GM18909 (cell line): Measurements from ENCODE around the gene VRK2.
"Not testable (repeated sequence)": the region's sequence is repeated elsewhere in the genome, so short reads cannot be mapped to it uniquely, and the experiment has no call there.

Experiments used
- ATAC-seq: cut with Tn5 transposase; IDR thresholded peaks from one replicate; pipeline ENCODE4 v1.9.1; 2021; ENCODE audit warnings: mild to moderate bottlenecking; ENCODE audit not compliant: unreplicated experiment, poor library complexity

Gene VRK2

DNA sequence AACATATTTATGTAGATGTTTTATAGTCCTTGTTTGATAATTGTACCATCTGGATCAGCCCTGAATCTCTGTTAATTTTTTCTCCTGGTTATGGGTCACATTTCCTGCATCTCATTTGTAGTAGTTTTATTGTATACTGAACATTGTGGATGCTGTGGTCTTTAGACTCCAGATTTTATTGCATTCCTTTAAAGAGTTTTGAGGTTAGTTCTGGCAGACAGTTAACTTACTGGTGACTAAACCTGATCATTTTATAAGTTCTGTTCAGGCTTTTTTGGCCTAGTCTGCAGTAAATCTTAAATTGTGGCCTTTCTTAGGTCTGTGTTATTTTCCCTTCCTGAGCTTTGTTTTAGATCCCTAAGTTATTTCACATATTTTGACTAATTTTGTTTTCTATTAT lies 110.2 kb downstream of the VRK2 start:
- ATAC-seq = no peak

DNA sequence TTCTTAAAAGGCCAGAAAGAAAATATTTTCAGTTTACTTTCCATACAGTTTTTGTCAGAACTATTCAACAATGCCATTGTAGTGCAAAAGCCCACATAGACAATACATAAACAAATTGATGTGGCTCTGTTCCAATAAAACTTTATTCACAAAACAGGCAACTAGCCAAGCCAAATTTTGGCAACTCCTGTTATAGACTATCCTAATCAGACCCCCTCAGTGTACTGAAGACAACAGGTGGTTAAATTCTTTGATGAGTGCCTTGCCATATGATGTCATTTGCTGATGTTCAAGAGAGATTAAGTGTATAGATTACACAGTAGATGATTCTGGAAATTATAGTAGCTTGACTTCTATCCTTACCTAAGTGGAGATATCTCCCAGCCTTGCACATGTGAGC lies 111.1 kb downstream of the VRK2 start:
- ATAC-seq = no peak

DNA sequence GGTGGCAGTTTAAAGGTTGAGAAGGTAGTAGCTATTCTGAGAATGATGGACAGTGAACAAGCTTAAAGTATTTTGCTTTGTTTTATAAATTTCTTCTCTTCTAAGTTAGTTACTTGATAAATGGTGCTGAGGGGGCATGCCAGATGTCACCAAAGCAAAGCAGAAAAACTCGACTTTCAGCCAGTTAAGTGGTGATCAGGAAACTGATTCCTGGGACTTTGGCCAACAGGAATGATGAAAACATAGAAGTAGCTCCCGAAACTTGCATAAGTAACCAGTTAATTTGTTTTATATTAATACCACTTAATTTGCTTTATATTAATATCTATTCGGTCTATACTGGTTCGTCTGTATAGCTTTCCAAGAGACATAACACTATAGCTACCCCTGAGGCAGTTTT lies 111.9 kb downstream of the VRK2 start:
- no peak for ATAC-seq

DNA sequence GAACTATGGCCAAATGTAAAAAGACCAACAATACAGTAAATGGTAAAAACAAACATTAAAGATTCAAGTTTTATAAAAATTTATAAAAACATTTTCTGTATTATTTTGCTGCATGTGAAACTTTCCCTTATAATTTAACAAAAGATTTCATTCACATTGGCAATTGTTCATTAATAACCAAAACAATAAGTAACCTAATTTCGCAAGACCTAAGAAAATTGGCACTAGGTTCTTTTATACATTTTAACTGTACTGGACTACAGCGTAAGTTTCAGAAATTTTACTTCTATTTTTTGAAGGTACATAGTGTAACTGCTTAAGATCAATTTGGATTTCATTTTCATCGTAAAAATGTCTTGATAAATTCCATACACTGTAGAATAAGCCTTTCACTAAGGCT lies 117.3 kb downstream of the VRK2 start:
- no peak for ATAC-seq

DNA sequence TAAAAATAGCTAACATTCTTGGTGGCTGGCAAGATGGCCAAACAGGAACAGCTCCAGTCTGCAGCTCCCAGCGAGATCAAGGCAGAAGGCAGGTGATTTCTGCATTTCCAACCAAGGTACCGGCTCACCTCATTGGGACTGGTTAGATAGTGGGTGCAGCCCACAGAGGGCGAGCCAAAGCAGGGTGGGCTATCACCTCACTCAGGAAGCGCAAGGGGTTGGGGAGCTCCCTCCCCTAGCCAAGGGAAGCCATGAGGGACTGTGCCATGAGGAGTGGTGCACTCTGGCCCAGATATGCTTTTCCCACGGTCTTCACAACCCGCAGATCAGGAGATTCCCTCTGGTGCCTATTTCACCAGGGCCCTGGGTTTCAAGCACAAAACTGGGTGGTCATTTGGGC lies 121.5 kb downstream of the VRK2 start:
- not testable (repeated sequence) for ATAC-seq

DNA sequence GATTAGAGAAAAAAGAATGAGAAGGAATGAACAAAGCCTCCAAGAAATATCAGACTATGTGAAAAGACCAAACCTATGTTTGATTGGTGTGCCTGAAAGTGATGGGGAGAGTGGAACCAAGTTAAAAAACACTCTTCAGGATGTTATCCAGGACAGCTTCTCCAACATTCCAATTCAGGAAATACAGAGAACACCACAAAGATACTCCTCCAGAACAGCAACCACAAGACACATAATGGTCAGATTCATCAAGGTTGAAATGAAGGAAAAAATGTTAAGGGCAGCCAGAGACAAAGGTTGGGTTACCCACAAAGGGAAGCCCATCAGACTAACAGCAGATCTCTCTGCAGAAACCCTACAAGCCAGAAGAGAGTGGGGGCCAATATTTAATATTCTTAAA lies 123.2 kb downstream of the VRK2 start:
- ATAC-seq = not testable (repeated sequence)

DNA sequence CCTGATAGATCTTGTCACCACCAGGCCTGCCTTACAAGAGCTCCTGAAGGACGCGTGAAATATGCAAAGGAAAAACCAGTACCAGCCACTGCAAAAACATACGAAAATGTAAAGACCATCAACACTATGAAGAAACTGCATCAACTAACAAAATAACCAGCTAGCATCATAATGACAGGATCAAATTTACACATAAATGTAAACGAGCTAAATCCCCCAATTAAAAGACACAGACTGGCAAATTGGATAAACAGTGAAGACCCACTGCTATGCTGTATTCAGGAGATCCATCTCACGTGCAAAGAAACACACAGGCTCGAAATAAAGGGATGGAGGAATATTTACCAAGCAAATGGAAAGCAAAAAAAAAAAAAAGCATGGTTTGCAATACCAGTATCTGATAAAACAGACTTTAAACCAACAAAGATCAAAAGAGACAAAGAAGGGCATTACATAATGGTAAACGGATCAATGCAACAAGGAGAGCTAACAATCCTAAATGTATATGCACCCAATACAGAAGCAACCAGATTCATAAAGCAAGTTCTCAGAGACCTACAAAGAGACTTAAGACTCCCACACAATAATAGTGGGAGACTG lies 123.8 kb downstream of the VRK2 start:
- not testable (repeated sequence) for ATAC-seq

DNA sequence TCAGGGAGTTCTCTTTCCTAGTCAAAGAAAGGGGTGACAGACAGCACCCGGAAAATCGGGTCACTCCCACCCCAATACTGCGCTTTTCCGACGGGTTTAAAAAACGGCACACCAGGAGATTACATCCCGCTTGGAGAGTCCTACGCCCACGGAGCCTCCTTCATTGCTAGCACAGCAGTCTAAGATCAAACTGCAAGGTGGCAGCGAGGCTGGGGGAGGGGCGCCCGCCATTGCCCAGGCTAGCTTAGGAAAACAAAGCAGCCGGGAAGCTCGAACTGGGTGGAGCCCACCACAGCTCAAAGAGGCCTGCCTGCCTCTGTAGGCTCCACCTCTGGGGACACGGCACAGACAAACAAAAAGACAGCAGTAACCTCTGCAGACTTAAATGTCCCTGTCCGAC lies 125.2 kb downstream of the VRK2 start:
- not testable (repeated sequence) for ATAC-seq

DNA sequence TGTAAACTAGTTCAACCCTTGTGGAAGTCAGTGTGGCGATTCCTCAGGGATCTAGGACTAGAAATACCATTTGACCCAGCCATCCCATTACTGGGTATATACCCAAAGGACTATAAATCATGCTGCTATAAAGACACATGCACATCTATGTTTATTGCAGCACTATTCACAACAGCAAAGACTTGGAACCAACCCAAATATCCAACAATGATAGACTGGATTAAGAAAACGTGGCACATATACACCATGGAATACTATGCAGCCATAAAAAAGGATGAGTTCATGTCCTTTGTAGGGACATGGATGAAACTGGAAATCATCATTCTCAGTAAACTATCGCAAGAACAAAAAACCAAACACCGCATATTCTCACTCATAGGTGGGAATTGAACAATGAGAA lies 130.6 kb downstream of the VRK2 start:
- ATAC-seq = not testable (repeated sequence)

DNA sequence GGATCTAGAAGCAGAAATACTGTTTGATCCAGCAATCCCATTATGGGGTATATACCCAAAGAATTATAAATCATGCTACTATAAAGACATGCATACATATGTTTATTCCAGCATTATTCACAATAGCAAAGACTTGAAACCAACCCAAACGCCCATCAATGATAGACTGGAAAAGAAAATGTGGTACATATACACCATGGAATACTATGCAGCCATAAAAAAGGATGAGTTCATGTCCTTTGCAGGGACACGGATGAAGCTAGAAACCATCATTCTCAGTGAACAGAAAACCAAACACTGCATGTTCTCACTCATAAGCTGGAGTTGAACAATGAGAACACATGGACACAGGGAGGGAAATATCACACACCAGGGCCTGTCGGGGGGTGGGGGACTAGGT lies 133.6 kb downstream of the VRK2 start:
- ATAC-seq = not testable (repeated sequence)

DNA sequence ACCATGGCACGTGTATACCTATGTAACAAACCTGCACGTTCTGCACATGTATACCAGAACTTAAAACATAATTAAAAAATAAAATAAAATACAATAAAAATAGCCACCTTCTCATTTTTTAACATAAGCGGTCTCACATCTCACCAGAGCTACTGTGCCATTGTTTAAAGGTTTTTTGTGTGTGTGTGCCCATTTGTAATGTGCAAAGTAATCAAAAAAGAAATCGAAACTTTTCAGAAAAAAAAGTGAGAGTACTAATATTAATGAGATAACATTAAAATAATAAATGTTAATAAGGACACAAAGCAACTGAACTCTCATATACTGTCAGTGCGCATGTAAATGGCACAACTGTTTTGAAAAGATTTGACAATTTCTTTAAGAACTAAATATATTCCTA lies 134.0 kb downstream of the VRK2 start:
- no peak for ATAC-seq

DNA sequence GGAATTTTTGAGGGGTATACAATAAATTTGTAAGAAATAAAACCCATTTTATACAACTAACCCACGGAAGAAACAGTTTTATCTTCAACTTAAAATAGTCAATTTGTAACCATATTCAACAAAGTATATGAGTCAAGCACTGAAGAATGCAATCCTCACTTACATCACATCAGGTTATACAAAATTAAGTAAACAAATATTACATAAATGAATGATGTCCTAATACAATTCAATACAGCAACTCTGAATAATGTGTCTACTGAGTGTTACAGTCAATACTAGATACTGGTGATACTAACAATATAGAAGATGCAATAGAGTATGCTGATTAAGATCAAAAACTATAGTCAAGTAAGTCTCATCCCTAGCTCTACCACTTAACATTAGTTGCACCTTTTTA lies 135.9 kb downstream of the VRK2 start:
- ATAC-seq = no peak

DNA sequence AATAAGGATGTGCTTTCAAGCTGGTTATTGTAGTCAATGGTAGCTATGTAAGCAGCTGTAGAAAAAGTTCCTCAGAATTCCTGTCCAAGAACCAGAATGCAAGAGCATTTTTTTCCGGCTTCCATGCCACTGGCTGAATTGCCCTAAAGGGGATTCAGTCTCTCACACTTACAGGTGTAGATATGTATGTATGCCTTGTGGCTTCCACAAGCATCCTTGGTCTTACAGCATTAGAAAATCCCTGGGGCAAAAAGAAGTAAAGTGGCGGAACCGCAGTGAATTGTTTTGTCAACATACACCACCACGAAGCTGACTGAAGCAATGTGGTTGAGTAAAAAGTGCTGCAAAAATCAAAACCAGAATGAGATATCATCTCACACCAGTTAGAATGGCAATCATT lies 139.9 kb downstream of the VRK2 start:
- no peak for ATAC-seq

DNA sequence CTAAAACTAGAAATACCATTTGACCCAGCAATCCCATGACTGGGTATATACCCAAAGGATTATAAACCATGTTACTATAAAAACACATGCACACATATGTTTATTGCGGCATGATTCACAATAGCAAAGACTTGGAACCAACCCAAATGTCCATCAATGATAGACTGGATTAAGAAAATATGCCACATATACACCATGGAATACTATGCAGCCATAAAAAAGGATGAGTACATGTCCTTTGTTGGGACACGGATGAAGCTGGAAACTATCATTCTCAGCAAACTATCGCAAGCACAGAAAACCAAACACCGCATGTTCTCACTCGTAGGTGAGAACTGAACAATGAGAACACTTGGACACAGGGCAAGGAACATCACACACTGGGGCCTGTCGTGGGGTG lies 140.4 kb downstream of the VRK2 start:
- ATAC-seq = not testable (repeated sequence)

DNA sequence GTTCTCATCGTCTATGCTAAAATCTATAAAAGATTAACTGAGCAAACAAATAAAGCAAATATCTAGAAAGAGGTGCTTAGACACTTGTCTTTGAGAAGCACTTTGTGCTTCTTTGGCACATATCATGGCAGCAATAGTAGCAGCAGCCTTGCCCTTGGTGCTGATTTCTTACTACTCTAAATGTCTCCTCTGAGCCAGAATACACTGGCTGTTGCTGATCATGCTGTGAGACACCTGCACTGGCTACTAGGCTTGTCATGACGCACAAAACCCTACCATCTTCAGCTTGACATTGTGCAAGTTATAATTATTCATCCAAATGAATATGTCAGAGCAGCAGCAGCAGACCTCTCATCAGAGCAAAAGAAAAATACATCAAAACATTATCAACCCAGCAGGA lies 147.9 kb downstream of the VRK2 start:
- no peak for ATAC-seq

DNA sequence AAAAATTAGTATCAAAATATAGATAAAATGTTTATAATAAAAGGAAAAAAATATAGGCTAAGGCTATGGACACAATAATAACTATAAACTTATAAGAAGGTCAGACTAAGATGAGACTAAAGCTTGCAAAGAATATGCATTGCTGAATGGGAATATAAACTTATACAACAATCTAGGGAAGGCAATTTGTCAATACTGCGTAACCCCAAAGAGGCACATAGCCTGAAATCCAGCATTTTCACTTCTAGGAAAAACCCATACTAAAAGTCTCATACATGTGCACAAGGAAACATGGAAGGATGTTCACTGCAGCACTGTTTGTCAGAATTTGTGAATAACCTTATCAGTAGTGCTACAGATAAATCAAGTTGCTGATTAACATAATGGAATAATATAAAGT lies 149.1 kb downstream of the VRK2 start:
- ATAC-seq = no peak

DNA sequence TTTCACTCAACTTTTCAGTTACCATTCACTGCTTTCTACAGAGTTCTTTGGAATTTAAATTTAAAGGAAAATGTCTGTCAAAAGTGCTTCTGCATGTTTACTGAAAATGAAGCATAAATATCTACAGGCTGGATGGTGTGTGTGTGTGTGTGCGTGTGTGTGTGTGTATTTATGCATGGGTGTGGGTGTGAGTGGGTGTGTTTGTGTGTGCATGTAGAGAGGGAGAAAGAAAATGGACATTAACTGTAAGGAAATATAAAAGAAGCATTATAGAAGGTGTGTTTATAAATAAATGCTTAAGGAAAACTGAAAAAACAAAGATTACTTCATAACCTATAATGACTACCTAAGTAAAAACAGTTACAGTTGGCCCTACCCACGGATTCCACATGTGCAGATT lies 151.3 kb downstream of the VRK2 start:
- no peak for ATAC-seq

DNA sequence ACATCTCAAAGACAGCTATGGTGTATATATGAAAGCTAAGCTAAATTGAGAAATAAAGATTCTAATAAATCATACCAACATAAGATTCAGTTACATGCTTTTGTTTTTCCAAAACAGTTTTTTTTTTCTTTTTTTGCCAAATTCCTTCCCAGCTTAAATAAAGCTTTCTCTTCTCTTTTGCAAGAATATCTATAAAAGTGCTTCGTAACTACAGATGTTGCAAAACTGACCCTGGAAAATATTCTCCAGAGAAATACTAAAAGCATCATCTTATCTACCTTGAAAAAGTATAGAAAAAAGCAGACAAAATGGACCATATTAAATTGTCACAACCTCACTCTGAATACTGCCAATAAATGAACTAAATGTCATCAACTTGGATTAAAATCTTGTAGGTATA lies 155.8 kb downstream of the VRK2 start:
- ATAC-seq = no peak

DNA sequence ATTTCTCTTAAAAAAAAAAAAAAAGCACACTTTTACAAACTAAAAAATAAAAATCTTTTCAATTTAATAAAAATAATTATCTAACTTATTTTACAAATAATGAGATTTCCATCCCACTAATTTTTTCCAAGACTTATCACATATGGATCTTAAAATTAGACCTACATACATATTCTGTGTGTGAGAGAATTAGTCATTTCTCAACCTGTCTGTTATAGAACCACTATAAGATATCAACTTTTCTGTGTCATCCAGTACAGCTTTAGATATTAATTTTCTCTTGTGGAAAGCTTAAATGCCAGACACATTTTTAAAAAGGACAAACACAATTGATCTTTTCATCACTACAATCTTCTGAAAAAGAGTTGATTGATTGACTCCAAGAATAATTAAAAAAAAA lies 156.4 kb downstream of the VRK2 start:
- no peak for ATAC-seq

DNA sequence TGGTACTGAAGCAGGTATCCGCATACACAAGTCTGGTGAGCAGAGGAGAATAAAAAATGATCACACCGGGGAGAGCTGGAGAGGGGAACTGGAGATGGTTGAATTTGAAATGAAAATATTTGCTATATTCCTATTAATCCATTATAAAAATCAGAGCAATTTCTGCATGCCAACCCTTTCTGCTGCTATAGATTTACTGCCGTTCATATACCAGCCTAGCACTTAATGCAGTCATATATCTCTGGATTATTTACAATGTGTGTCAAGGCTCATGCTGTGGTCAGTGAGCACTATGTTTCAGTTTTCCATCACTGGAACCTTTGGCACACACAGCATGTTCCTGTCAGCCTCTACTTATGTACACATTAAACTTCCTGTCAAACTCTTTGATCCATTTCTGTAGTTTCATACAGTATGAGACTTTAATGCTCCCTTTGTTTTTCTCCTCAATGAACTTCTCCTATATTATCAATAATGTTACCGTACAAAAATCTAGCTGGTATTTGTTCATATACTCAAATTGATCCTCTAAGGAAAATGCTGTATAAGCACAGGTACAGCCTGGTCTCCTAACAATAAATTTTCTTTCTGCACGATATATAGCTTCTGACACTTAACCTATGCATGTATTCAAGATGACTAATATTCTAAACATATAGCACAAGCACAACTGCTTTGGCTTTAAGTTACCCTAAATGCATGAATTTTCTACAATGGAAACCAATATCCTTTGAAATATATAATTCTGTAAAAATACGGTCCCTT lies 157.8 kb downstream of the VRK2 start:
- no peak for ATAC-seq

DNA sequence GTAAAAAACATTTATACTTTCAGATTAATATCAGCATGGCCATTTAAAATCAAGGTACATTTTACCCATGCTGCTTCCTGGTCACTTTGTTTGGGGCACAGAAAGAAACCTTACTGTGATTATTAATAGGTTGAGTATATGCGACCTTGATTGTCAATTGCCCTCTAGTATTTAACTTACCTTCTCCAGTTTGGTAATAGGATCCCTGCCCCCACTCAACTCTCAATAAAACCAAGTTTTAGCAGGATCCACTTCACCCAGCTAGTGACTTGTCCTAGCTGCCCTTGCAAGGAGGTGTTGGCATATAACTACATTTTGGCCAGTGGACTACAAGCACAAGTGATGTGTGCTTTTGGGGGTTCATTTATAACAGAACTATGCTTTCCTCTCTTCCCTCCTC lies 160.2 kb downstream of the VRK2 start:
- ATAC-seq = no peak

DNA sequence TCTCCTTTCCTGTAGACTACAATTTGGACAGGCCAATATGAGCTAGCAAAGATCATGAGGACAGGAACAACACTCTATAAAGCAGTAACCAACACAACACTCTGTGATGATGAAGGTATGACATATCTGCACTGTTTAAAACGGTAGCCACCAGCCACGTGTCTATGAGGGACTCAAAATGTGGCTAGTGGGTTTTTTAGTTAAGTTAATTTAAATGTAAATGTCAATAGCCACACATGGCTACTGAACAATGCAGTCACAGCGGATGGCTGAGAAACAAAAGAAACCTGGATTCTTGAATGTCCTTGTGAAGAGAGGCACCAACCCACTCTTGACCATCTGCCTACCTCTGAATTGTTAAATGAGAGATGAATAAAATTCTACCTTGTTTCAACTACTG lies 160.6 kb downstream of the VRK2 start:
- no peak for ATAC-seq
